Astrocyte (in vitro differentiated cells and primary cell): Measurements from ENCODE around the gene IQGAP3. TPM values are rescaled to one million over a fixed set of nuclear protein-coding genes. Genes with fewer than 3 reads are reported as not detected.

ENCODE experiments used
- DNase-seq: peaks from one replicate; pipeline ENCODE4 v3.0.0-alpha.2; 2010; ENCODE audit warnings: low read depth
- FAIRE-seq: peaks from 2 replicates; lab custom pipeline; 2011; peaks lifted over from hg19 to GRCh38; lab: Jason Lieb, UNC
- H2AFZ ChIP-seq: 2 replicates; pipeline ENCODE4 v1.6.0; 2012; ENCODE audit warnings: low read depth, low read length, inconsistent platforms
- H3K27ac ChIP-seq: 2 replicates; pipeline ENCODE4 v1.5.1; 2011; ENCODE audit warnings: low read depth, low read length, inconsistent platforms
- H3K27me3 ChIP-seq: 2 replicates; pipeline ENCODE4 v1.6.0; 2011; ENCODE audit warnings: low read length, inconsistent platforms; ENCODE audit not compliant: insufficient read depth
- H3K36me3 ChIP-seq: 2 replicates; pipeline ENCODE4 v1.5.1; 2011; ENCODE audit warnings: low read length, inconsistent platforms; ENCODE audit not compliant: insufficient read depth
- H3K4me1 ChIP-seq: 2 replicates; pipeline ENCODE4 v1.5.1; 2011; ENCODE audit warnings: low read length, inconsistent platforms; ENCODE audit not compliant: insufficient read depth
- H3K4me2 ChIP-seq: 2 replicates; pipeline ENCODE4 v1.6.0; 2012; ENCODE audit warnings: low read length, inconsistent platforms
- H3K4me3 ChIP-seq: 2 replicates; pipeline ENCODE4 v1.5.1; 2011; ENCODE audit warnings: low read depth, mild to moderate bottlenecking, low read length, inconsistent platforms; ENCODE audit not compliant: insufficient read depth
- H3K79me2 ChIP-seq: 2 replicates; pipeline ENCODE4 v1.6.0; 2012; ENCODE audit warnings: mild to moderate bottlenecking, low read length, inconsistent platforms; ENCODE audit not compliant: insufficient read depth
- H3K9ac ChIP-seq: 2 replicates; pipeline ENCODE4 v1.6.0; 2012; ENCODE audit warnings: mild to moderate bottlenecking, low read length, inconsistent platforms
- H3K9me3 ChIP-seq: 2 replicates; pipeline ENCODE4 v1.5.1; 2012; ENCODE audit warnings: low read depth, mild to moderate bottlenecking, low read length, inconsistent platforms; ENCODE audit not compliant: insufficient read depth
- H4K20me1 ChIP-seq: 2 replicates; pipeline ENCODE4 v1.6.0; 2012; ENCODE audit warnings: low read length, inconsistent platforms; ENCODE audit not compliant: insufficient read depth
- H3K27ac Mint-ChIP-seq: one replicate; pipeline ENCODE4 v1.8.0; 2021; ENCODE audit warnings: mild to moderate bottlenecking, mixed read lengths; ENCODE audit not compliant: unreplicated experiment
- H3K27me3 Mint-ChIP-seq: one replicate; pipeline ENCODE4 v1.8.0; 2021; ENCODE audit warnings: low read depth, mixed read lengths; ENCODE audit not compliant: unreplicated experiment
- H3K36me3 Mint-ChIP-seq: one replicate; pipeline ENCODE4 v1.8.0; 2021; ENCODE audit warnings: low read depth, mixed read lengths; ENCODE audit not compliant: unreplicated experiment
- H3K4me1 Mint-ChIP-seq: one replicate; pipeline ENCODE4 v1.8.0; 2021; ENCODE audit warnings: low read depth, mixed read lengths; ENCODE audit not compliant: unreplicated experiment
- H3K4me3 Mint-ChIP-seq: one replicate; pipeline ENCODE4 v1.8.0; 2021; ENCODE audit warnings: mild to moderate bottlenecking, moderate library complexity, mixed read lengths; ENCODE audit not compliant: unreplicated experiment
- H3K9me3 Mint-ChIP-seq: one replicate; pipeline ENCODE4 v1.8.0; 2021; ENCODE audit warnings: mild to moderate bottlenecking, mixed read lengths; ENCODE audit not compliant: unreplicated experiment
- CTCF ChIP-seq: IDR thresholded peaks from 2 replicates; pipeline ENCODE4 v1.5.1; 2011; ENCODE audit warnings: low read depth, mild to moderate bottlenecking, inconsistent platforms, low read length, moderate library complexity; ENCODE audit not compliant: insufficient read depth
- EZH2 ChIP-seq: IDR thresholded peaks from 2 replicates; pipeline ENCODE4 v1.6.1; 2012; ENCODE audit warnings: mild to moderate bottlenecking, low read length, inconsistent platforms; ENCODE audit not compliant: insufficient read depth
- total RNA-seq: library from RNA; stranded (reverse); gene quantifications from 2 replicates; pipeline ENCODE4 v1.2.1, GENCODE V29; 2021

IQGAP3 gene
- total RNA-seq, 1 donor from 2014 or later, result 2.2 TPM

DNA sequence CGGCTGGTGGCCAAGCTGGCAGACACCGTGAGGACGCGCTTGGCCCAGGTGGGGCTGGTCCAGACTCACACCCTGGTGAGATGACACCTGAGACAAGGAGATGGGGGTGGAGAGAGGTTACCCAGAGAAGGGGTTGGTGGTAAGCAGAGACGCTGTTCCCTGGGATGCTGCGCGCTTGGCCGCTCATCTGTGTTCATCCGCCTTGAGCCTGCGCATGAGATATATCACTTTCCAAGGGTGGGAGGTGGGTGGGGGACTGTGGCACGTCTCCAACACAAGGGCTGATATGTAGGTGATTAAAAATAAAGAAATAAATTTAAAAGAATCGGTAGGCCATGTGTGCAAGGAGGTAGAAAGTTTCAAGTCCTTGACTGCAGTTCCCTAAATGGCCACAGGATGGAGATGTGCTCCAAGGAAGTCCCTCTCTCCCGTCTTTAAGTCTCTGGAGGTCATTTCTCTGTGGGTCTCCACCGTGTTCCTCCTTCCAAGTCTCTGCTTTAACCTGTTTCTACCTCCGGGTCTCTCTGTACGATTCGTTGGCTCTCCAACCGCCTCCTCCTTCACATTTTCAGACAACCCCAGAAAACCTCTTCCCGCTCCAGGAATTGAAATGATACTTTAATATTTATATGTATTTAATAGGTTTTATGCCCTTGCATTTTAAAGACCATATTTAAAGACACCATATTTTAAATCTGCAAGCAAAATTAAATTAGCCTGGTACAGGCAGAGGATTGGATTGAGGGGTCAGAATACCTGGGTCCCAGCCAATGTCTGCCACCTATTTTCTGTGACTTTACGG lies 11.7 kb upstream of the IQGAP3 start:
- DNase-seq, result peak; percentile 60
- H3K4me3 Mint-ChIP-seq, result no peak overlapping the region

DNA sequence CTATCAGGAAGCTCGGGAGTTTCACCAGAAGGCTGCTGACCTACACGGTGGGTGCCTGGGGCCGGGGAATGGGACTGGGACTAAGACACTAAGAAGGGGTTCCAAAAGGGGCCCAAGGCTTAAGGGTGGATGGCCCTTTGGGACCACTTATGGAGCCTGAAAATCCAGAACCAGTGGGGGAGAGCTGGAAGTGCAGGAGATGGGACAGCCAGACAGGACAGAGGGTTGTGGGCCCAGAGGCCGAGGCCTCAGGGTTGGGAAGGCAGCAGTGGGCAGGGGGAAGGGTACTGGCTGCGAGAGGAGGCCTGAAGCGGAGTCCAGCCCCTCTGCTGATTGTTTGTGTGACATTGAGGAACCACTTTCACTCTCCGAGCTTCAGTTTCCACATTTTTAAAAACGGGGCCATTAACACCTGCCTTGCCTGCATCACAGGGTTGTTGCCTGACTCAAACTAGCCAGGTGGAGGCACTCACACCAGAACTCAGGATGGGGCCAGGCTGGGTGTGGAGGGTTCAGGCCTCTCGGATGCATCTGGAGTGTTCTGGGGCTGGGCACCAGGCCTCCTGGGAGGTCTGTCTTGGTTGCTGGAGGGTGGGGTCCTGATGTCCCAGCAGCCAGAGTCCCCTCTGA lies 10.1 kb upstream of the IQGAP3 start:
- no peak overlapping the region for H3K4me3 Mint-ChIP-seq
- no peak overlapping the region for H3K27ac ChIP-seq
- H3K9me3 ChIP-seq, result no peaks in the 10 kb centered on the region
- H3K27me3 Mint-ChIP-seq, result peaks cover 26% of the 10 kb centered on the region
- H3K9me3 Mint-ChIP-seq, result no peaks in the 10 kb centered on the region
- no peaks in the 10 kb centered on the region for H3K4me1 ChIP-seq
- no peak overlapping the region for H3K4me3 ChIP-seq
- no peak overlapping the region for H3K27ac Mint-ChIP-seq
- H3K4me1 Mint-ChIP-seq, result peaks cover 3% of the 10 kb centered on the region
- no peaks in the 10 kb centered on the region for H3K36me3 ChIP-seq
- no peak for TF ChIP-seq EZH2
- TF ChIP-seq CTCF, result no peak
- H4K20me1 ChIP-seq, result no peaks in the 10 kb centered on the region
- no peak for FAIRE-seq
- H3K79me2 ChIP-seq, result no peaks in the 10 kb centered on the region
- DNase-seq, result no peak
- no peaks in the 10 kb centered on the region for H3K27me3 ChIP-seq
- no peak overlapping the region for H2AFZ ChIP-seq
- no peak overlapping the region for H3K4me2 ChIP-seq
- H3K36me3 Mint-ChIP-seq, result no peaks in the 10 kb centered on the region
- H3K9ac ChIP-seq, result no peak overlapping the region

More for the DNA sequence above, 11.7 kb upstream of the IQGAP3 start:
- Mint-ChIP-seq H3K36me3 (no peaks in the 10 kb centered on the region), H3K27me3 (peaks cover 20% of the 10 kb centered on the region), H3K9me3 (no peaks in the 10 kb centered on the region), H3K4me1 (no peaks in the 10 kb centered on the region), H3K27ac (no peak overlapping the region)
- Histone ChIP-seq H3K27me3 (no peaks in the 10 kb centered on the region), H3K4me3 (no peak overlapping the region), H3K9ac (no peak overlapping the region), H3K36me3 (no peaks in the 10 kb centered on the region), H3K4me1 (no peaks in the 10 kb centered on the region), H3K9me3 (no peaks in the 10 kb centered on the region), H2AFZ (no peak overlapping the region), H4K20me1 (no peaks in the 10 kb centered on the region), H3K79me2 (no peaks in the 10 kb centered on the region), H3K27ac (no peak overlapping the region), H3K4me2 (no peak overlapping the region)
- FAIRE-seq, result no peak
- TF ChIP-seq CTCF (peak; percentile 87), EZH2 (no peak)
